ENCODE results near the gene MRPL36. TPM values are rescaled to one million over a fixed set of nuclear protein-coding genes. Genes with fewer than 3 reads are reported as not detected.

The MRPL36 gene
- total RNA-seq, 1 experiment from 2014 or later = 145 TPM

DNA sequence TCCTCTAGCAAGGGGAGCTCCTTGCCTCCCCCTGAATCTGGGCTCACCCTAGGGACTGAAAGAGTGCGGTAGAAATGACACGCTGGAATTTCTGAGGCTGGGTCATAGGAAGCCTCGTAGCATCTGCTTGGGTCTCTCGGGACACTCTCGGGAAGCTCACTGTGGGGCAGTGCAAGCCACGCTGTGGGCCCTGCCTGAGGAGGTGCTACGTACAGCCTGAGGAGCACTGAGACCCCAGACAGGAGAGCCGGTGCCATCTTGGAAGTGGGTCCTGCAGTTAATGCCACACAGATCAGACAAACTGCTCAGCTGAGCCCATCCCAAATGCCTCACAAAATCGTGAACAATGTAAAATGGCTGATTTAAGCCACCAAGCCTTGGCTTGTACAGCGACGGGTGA is 1.8 kb downstream of the MRPL36 start:
- no peak for DNase-seq
- no peak overlapping the region for H2AFZ ChIP-seq
- H3F3A ChIP-seq (ENCODE audit: insufficient read depth, low read depth) = peaks cover 16% of the 10 kb centered on the region; the same call in 1 of the 2 replicates
- TF ChIP-seq CTCF (conservative IDR thresholded peaks at IDR 0.05) (no peak), EZH2 (IDR thresholded peaks at IDR 0.05; ENCODE audit: low read depth) (no peak)
- no peaks in the 10 kb centered on the region for H3K27me3 ChIP-seq (ENCODE audit: insufficient read depth, low read depth)
- intact Hi-C loops (cut with micrococcal nuclease; ENCODE audit: unreplicated experiment) = no loop called here
- peaks cover 8% of the 10 kb centered on the region for H4K20me1 ChIP-seq (ENCODE audit: insufficient read depth)
- H3K4me1 ChIP-seq (replicated peaks; ENCODE audit: insufficient read depth) = peaks cover 15% of the 10 kb centered on the region
- peaks cover 20% of the 10 kb centered on the region for H3K36me3 ChIP-seq (ENCODE audit: low read depth)
- peak overlapping the region; percentile 89 for H3K4me2 ChIP-seq
- no peak overlapping the region for H3K27ac ChIP-seq
- peaks cover 52% of the 10 kb centered on the region for H3K79me2 ChIP-seq (ENCODE audit: low read depth)
- TSS peak; percentile 43 for BruUV-seq (replicated peaks)
- H3K9me2 ChIP-seq (ENCODE audit: insufficient read depth) = no peaks in the 10 kb centered on the region
- no peaks in the 10 kb centered on the region for H3K9me3 ChIP-seq (ENCODE audit: insufficient read depth, low read depth)
- ChIA-PET CTCF (no interaction called here), POLR2A (ENCODE audit: unreplicated experiment) (no interaction called here)
- H3K4me3 ChIP-seq = peak overlapping the region; percentile 70; the same call in 1 of the 2 replicates

DNA sequence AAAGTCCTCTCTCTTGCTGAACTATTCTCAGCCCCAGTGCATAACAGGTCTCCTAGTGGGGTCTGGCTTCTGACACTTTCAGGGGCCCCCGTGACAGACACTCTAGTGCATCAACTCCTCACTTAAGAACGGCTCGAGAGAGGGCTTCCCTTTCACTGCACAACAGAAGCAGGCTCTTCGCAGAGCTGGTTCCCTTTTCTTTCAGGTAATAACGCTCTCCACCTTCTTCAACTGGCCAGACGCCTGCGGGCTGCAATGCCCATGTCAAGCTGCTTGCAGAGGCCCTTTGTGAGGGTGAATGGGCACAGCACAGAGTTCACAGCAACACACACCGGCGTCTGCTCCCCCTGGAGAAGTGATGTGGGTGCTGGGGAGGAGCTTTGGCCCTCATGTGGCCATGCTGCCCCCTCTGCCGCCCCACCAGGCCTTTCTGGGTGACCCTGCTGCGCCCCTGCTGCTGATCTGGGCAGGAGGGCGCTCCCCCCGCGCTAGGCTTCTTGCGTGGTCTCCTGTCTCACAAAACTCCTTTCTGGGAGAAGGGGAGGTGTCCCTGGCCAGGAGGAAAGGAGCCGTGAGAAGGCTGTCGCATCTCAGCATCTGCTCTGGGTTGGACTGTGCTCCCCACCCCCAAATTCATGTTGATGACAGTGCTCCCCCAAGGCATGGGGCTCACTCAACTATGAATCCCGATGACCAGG is 2.4 kb downstream of the MRPL36 start:
- BruUV-seq (replicated peaks) = no TSS peak
- Histone ChIP-seq H3K9me2 (ENCODE audit: insufficient read depth) (no peaks in the 10 kb centered on the region), H3F3A (ENCODE audit: insufficient read depth, low read depth) (peaks cover 16% of the 10 kb centered on the region; the same call in 1 of the 2 replicates), H3K4me2 (no peak overlapping the region), H3K36me3 (ENCODE audit: low read depth) (peaks cover 15% of the 10 kb centered on the region), H3K27ac (no peak overlapping the region), H4K20me1 (ENCODE audit: insufficient read depth) (peaks cover 6% of the 10 kb centered on the region; the same call in 1 of the 2 replicates), H3K27me3 (ENCODE audit: insufficient read depth, low read depth) (no peaks in the 10 kb centered on the region), H3K9me3 (ENCODE audit: insufficient read depth, low read depth) (no peaks in the 10 kb centered on the region), H2AFZ (no peak overlapping the region), H3K79me2 (ENCODE audit: low read depth) (peaks cover 46% of the 10 kb centered on the region), H3K4me3 (no peak overlapping the region), H3K4me1 (replicated peaks; ENCODE audit: insufficient read depth) (peaks cover 9% of the 10 kb centered on the region)
- DNase-seq = no peak
- ChIA-PET POLR2A (ENCODE audit: unreplicated experiment) (no interaction called here), CTCF (no interaction called here)
- TF ChIP-seq CTCF (conservative IDR thresholded peaks at IDR 0.05) (no peak), EZH2 (IDR thresholded peaks at IDR 0.05; ENCODE audit: low read depth) (no peak)
- intact Hi-C loops (cut with micrococcal nuclease; ENCODE audit: unreplicated experiment) = no loop called here

DNA sequence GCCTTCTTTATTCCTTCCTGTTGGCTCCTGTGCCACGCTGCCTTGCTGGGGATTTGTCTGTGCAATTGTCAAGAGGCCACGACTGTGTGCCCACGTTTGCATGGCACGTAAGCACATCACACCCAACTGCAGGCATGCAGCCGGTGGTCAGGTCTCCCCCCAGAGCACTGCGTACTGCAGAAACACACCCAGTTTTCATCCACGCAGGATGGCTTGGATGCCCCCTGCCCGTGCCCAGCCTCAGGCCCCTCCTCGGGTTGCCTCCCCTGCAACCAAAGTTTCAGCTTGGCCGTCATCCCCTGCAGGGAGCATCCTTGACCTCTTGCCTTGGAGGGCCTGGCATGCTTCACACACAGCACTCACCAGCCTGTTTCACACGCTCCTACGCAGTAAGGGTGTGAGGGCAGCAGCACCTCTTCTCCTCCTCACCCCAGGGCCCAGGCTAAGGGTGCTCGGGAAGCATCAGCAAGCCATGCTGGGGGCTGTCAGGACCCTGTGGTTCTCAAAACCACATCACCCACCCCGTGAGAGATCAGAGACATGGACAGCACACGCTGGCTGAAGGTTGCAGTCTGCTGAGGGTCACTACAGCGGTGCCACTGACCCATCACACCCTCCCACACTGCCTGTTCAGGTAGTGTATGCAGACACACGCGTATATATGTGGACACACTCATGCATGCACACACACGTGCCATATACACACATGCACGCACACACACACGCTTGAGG is 3.1 kb downstream of the MRPL36 start:
- no TSS peak for BruUV-seq (replicated peaks)
- no peak for TF ChIP-seq CTCF (conservative IDR thresholded peaks at IDR 0.05)
- no peak for TF ChIP-seq EZH2 (IDR thresholded peaks at IDR 0.05; ENCODE audit: low read depth)
- H3K36me3 ChIP-seq (ENCODE audit: low read depth) = peaks cover 15% of the 10 kb centered on the region
- H3K4me1 ChIP-seq (replicated peaks; ENCODE audit: insufficient read depth) = peaks cover 6% of the 10 kb centered on the region
- H3K4me2 ChIP-seq = no peak overlapping the region
- H3K9me2 ChIP-seq (ENCODE audit: insufficient read depth) = no peaks in the 10 kb centered on the region
- no peaks in the 10 kb centered on the region for H3K27me3 ChIP-seq (ENCODE audit: insufficient read depth, low read depth)
- H3K79me2 ChIP-seq (ENCODE audit: low read depth) = peaks cover 39% of the 10 kb centered on the region
- peaks cover 6% of the 10 kb centered on the region; the same call in 1 of the 2 replicates for H4K20me1 ChIP-seq (ENCODE audit: insufficient read depth)
- CTCF ChIA-PET = no interaction called here
- no peak overlapping the region for H3K27ac ChIP-seq
- POLR2A ChIA-PET (ENCODE audit: unreplicated experiment) = no interaction called here
- DNase-seq = no peak
- H3K9me3 ChIP-seq (ENCODE audit: insufficient read depth, low read depth) = no peaks in the 10 kb centered on the region
- intact Hi-C loops (cut with micrococcal nuclease; ENCODE audit: unreplicated experiment) = no loop called here
- no peak overlapping the region for H3K4me3 ChIP-seq
- no peak overlapping the region for H2AFZ ChIP-seq
- peaks cover 16% of the 10 kb centered on the region; the same call in 1 of the 2 replicates for H3F3A ChIP-seq (ENCODE audit: insufficient read depth, low read depth)
